ENCODE measurements around the gene GREM2.

Gene GREM2

GRCh38 chr1:240555524-240555923, 56.4 kb downstream of the GREM2 start:
- DNase-seq: no peak

GRCh38 chr1:240553351-240553750, 58.6 kb downstream of the GREM2 start:
- DNase-seq: no peak

GRCh38 chr1:240539769-240540414, 72.1 kb downstream of the GREM2 start:
- no peak for DNase-seq

GRCh38 chr1:240538776-240539430, 73.1 kb downstream of the GREM2 start:
- no peak for DNase-seq

GRCh38 chr1:240533154-240533780, 78.7 kb downstream of the GREM2 start:
- DNase-seq: no peak

- no peak for DNase-seq
Measured at GRCh38 chr1:240528591-240528990, 83.4 kb downstream of the GREM2 start.

- DNase-seq: no peak
Measured at GRCh38 chr1:240527086-240527485, 84.9 kb downstream of the GREM2 start.

GRCh38 chr1:240526312-240526711, 85.6 kb downstream of the GREM2 start:
- no peak for DNase-seq

- DNase-seq: no peak
Measured at GRCh38 chr1:240524356-240525069, 87.4 kb downstream of the GREM2 start.

GRCh38 chr1:240522122-240522822, 89.7 kb downstream of the GREM2 start:
- DNase-seq: no peak

GRCh38 chr1:240517891-240518290, 94.1 kb downstream of the GREM2 start:
- DNase-seq: no peak

GRCh38 chr1:240516069-240516468, 95.9 kb downstream of the GREM2 start:
- no peak for DNase-seq

- no peak for DNase-seq
Measured at GRCh38 chr1:240515505-240515904, 96.5 kb downstream of the GREM2 start.

- no peak for DNase-seq
Measured at GRCh38 chr1:240511789-240512188, 100.2 kb downstream of the GREM2 start.

GRCh38 chr1:240508950-240509349, 103.0 kb downstream of the GREM2 start:
- no peak for DNase-seq

GRCh38 chr1:240508201-240508600, 103.8 kb downstream of the GREM2 start:
- no peak for DNase-seq

GRCh38 chr1:240506176-240506575, 105.8 kb downstream of the GREM2 start:
- no peak for DNase-seq

GRCh38 chr1:240503558-240503957, 108.4 kb downstream of the GREM2 start:
- DNase-seq: no peak

GRCh38 chr1:240503036-240503435, 108.9 kb downstream of the GREM2 start:
- no peak for DNase-seq

GRCh38 chr1:240501115-240501514, 110.8 kb downstream of the GREM2 start:
- no peak for DNase-seq

- no peak for DNase-seq
Measured at GRCh38 chr1:240500647-240501046, 111.3 kb downstream of the GREM2 start.

- no peak for DNase-seq
Measured at GRCh38 chr1:240499012-240499411, 112.9 kb downstream of the GREM2 start.

GRCh38 chr1:240498335-240498734, 113.6 kb downstream of the GREM2 start:
- no peak for DNase-seq

All from DMS79 (cell line).